Astrocyte (in vitro differentiated cells and primary cell): ENCODE measurements around the gene MRPS18A. TPM values are rescaled to one million over a fixed set of nuclear protein-coding genes. Genes with fewer than 3 reads are reported as not detected.

Experiments used
- DNase-seq: peaks from one replicate; pipeline ENCODE4 v3.0.0-alpha.2; 2010; ENCODE audit warnings: low read depth
- FAIRE-seq: peaks from 2 replicates; lab custom pipeline; 2011; peaks lifted over from hg19 to GRCh38; lab: Jason Lieb, UNC
- H2AFZ ChIP-seq: 2 replicates; pipeline ENCODE4 v1.6.0; 2012; ENCODE audit warnings: low read depth, low read length, inconsistent platforms
- H3K27ac ChIP-seq: 2 replicates; pipeline ENCODE4 v1.5.1; 2011; ENCODE audit warnings: low read depth, low read length, inconsistent platforms
- H3K27me3 ChIP-seq: 2 replicates; pipeline ENCODE4 v1.6.0; 2011; ENCODE audit warnings: low read length, inconsistent platforms; ENCODE audit not compliant: insufficient read depth
- H3K36me3 ChIP-seq: 2 replicates; pipeline ENCODE4 v1.5.1; 2011; ENCODE audit warnings: low read length, inconsistent platforms; ENCODE audit not compliant: insufficient read depth
- H3K4me1 ChIP-seq: 2 replicates; pipeline ENCODE4 v1.5.1; 2011; ENCODE audit warnings: low read length, inconsistent platforms; ENCODE audit not compliant: insufficient read depth
- H3K4me2 ChIP-seq: 2 replicates; pipeline ENCODE4 v1.6.0; 2012; ENCODE audit warnings: low read length, inconsistent platforms
- H3K4me3 ChIP-seq: 2 replicates; pipeline ENCODE4 v1.5.1; 2011; ENCODE audit warnings: low read depth, mild to moderate bottlenecking, low read length, inconsistent platforms; ENCODE audit not compliant: insufficient read depth
- H3K79me2 ChIP-seq: 2 replicates; pipeline ENCODE4 v1.6.0; 2012; ENCODE audit warnings: mild to moderate bottlenecking, low read length, inconsistent platforms; ENCODE audit not compliant: insufficient read depth
- H3K9ac ChIP-seq: 2 replicates; pipeline ENCODE4 v1.6.0; 2012; ENCODE audit warnings: mild to moderate bottlenecking, low read length, inconsistent platforms
- H3K9me3 ChIP-seq: 2 replicates; pipeline ENCODE4 v1.5.1; 2012; ENCODE audit warnings: low read depth, mild to moderate bottlenecking, low read length, inconsistent platforms; ENCODE audit not compliant: insufficient read depth
- H4K20me1 ChIP-seq: 2 replicates; pipeline ENCODE4 v1.6.0; 2012; ENCODE audit warnings: low read length, inconsistent platforms; ENCODE audit not compliant: insufficient read depth
- H3K27ac Mint-ChIP-seq: one replicate; pipeline ENCODE4 v1.8.0; 2021; ENCODE audit warnings: mild to moderate bottlenecking, mixed read lengths; ENCODE audit not compliant: unreplicated experiment
- H3K27me3 Mint-ChIP-seq: one replicate; pipeline ENCODE4 v1.8.0; 2021; ENCODE audit warnings: low read depth, mixed read lengths; ENCODE audit not compliant: unreplicated experiment
- H3K36me3 Mint-ChIP-seq: one replicate; pipeline ENCODE4 v1.8.0; 2021; ENCODE audit warnings: low read depth, mixed read lengths; ENCODE audit not compliant: unreplicated experiment
- H3K4me1 Mint-ChIP-seq: one replicate; pipeline ENCODE4 v1.8.0; 2021; ENCODE audit warnings: low read depth, mixed read lengths; ENCODE audit not compliant: unreplicated experiment
- H3K4me3 Mint-ChIP-seq: one replicate; pipeline ENCODE4 v1.8.0; 2021; ENCODE audit warnings: mild to moderate bottlenecking, moderate library complexity, mixed read lengths; ENCODE audit not compliant: unreplicated experiment
- H3K9me3 Mint-ChIP-seq: one replicate; pipeline ENCODE4 v1.8.0; 2021; ENCODE audit warnings: mild to moderate bottlenecking, mixed read lengths; ENCODE audit not compliant: unreplicated experiment
- CTCF ChIP-seq: IDR thresholded peaks from 2 replicates; pipeline ENCODE4 v1.5.1; 2011; ENCODE audit warnings: low read depth, mild to moderate bottlenecking, inconsistent platforms, low read length, moderate library complexity; ENCODE audit not compliant: insufficient read depth
- EZH2 ChIP-seq: IDR thresholded peaks from 2 replicates; pipeline ENCODE4 v1.6.1; 2012; ENCODE audit warnings: mild to moderate bottlenecking, low read length, inconsistent platforms; ENCODE audit not compliant: insufficient read depth
- total RNA-seq: library from RNA; stranded (reverse); gene quantifications from 2 replicates; pipeline ENCODE4 v1.2.1, GENCODE V29; 2021

MRPS18A gene
- total RNA-seq, 1 donor from 2014 or later, result 33.5 TPM

GRCh38 chr6:43681303-43681702 is 6.3 kb downstream of the MRPS18A start:
- no peaks in the 10 kb centered on the region for H3K9me3 Mint-ChIP-seq
- no peak overlapping the region for H3K27ac ChIP-seq
- no peak overlapping the region for H3K4me3 ChIP-seq
- H3K27me3 Mint-ChIP-seq, result no peaks in the 10 kb centered on the region
- H3K4me2 ChIP-seq, result no peak overlapping the region
- H3K9ac ChIP-seq, result no peak overlapping the region
- peaks cover 83% of the 10 kb centered on the region for H4K20me1 ChIP-seq
- no peaks in the 10 kb centered on the region for H3K4me1 ChIP-seq
- H3K36me3 Mint-ChIP-seq, result peaks cover 20% of the 10 kb centered on the region
- H3K4me1 Mint-ChIP-seq, result peaks cover 19% of the 10 kb centered on the region
- H3K27me3 ChIP-seq, result no peaks in the 10 kb centered on the region
- no peaks in the 10 kb centered on the region for H3K9me3 ChIP-seq
- FAIRE-seq (no peak), DNase-seq (no peak)
- H2AFZ ChIP-seq, result no peak overlapping the region
- TF ChIP-seq EZH2, result no peak
- no peak for TF ChIP-seq CTCF
- H3K36me3 ChIP-seq, result peaks cover 16% of the 10 kb centered on the region
- peaks cover 53% of the 10 kb centered on the region for H3K79me2 ChIP-seq
- H3K4me3 Mint-ChIP-seq, result no peak overlapping the region
- H3K27ac Mint-ChIP-seq, result no peak overlapping the region

DNA sequence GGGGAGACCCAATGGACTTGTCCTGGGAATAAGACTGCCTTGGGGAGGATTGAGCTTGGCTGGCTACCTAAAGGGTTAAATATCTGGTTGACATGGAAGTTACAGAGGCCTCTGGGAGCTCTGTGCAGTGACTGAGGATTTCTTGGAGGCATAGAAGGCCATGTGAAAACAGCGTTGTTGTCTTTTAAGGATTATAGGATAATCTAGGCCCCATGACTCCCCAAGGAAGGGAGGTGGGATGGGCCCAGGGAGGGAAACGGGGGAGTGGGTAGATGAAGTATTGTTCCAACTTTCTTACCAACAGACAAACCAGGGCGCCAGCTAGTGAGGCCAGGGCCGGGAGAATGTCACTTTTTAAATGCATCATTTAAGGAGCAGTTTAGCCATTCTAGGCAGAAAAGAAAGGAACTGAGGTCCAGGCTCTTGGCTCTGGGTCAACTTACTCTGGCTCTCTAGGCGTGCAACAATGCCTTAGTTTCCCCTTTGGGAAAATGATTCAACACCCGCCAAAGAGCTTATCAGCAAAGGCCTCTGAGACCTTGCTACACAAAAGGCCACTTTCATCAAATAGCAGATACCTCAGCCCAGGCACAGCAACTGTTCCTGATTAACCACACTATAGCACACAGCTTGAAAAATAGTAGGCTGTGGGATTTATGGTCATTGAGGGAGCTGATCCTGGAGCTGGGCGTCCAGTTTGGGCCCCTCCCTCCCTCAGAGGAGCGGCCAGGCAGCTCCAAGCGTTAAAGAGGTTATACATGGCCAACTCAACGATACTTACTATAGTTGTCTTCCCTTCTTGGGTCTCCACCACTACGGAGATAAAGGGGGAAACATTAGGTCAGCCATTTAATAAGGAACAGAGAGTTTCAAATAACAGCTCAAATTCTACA is 7.0 kb downstream of the MRPS18A start:
- H3K27me3 Mint-ChIP-seq, result no peaks in the 10 kb centered on the region
- Histone ChIP-seq H3K27ac (no peak overlapping the region), H3K79me2 (peaks cover 46% of the 10 kb centered on the region), H3K27me3 (no peaks in the 10 kb centered on the region), H3K36me3 (peaks cover 21% of the 10 kb centered on the region), H3K9ac (no peak overlapping the region), H3K4me1 (no peaks in the 10 kb centered on the region), H2AFZ (no peak overlapping the region), H3K4me2 (no peak overlapping the region), H3K9me3 (no peaks in the 10 kb centered on the region), H3K4me3 (no peak overlapping the region), H4K20me1 (peaks cover 76% of the 10 kb centered on the region)
- DNase-seq (no peak), FAIRE-seq (no peak)
- no peak overlapping the region for H3K27ac Mint-ChIP-seq
- TF ChIP-seq EZH2 (no peak), CTCF (no peak)
- H3K36me3 Mint-ChIP-seq, result peaks cover 23% of the 10 kb centered on the region
- peaks cover 19% of the 10 kb centered on the region for H3K4me1 Mint-ChIP-seq
- H3K9me3 Mint-ChIP-seq, result no peaks in the 10 kb centered on the region
- H3K4me3 Mint-ChIP-seq, result no peak overlapping the region

GRCh38 chr6:43679057-43679456 is 8.5 kb downstream of the MRPS18A start:
- Histone ChIP-seq H3K27ac (no peak overlapping the region), H3K36me3 (peaks cover 25% of the 10 kb centered on the region), H3K4me1 (no peaks in the 10 kb centered on the region), H3K4me2 (no peak overlapping the region), H3K9me3 (no peaks in the 10 kb centered on the region), H3K9ac (no peak overlapping the region), H2AFZ (no peak overlapping the region), H4K20me1 (peaks cover 64% of the 10 kb centered on the region), H3K27me3 (no peaks in the 10 kb centered on the region), H3K4me3 (no peak overlapping the region), H3K79me2 (peaks cover 31% of the 10 kb centered on the region)
- H3K36me3 Mint-ChIP-seq, result peaks cover 29% of the 10 kb centered on the region
- DNase-seq (no peak), FAIRE-seq (no peak)
- TF ChIP-seq EZH2 (no peak), CTCF (no peak)
- no peaks in the 10 kb centered on the region for H3K27me3 Mint-ChIP-seq
- H3K9me3 Mint-ChIP-seq, result no peaks in the 10 kb centered on the region
- H3K4me1 Mint-ChIP-seq, result peaks cover 15% of the 10 kb centered on the region
- no peak overlapping the region for H3K27ac Mint-ChIP-seq
- H3K4me3 Mint-ChIP-seq, result no peak overlapping the region
